Kidney (tissue), 14 donors: ENCODE results near the gene RPTOR. TPM values are rescaled to one million over a fixed set of nuclear protein-coding genes. Genes with fewer than 3 reads are reported as not detected.
A peak's percentile ranks its signal among the peaks of the same experiment; 100 is the strongest.

Source experiments
- DNase-seq, 5 donors: peaks; one replicate each; pipeline ENCODE4 v3.0.0-alpha.2; 2013 to 2020
- FAIRE-seq: peaks from 2 replicates; lab custom pipeline; 2012; peaks lifted over from hg19 to GRCh38; lab: Jason Lieb, UNC
- H3K27ac ChIP-seq, 2 donors: one replicate each; pipeline ENCODE4 v1.7.0; 2013; ENCODE audit warnings: low read depth in 2 of 2, low read length in 2 of 2, inconsistent platforms in 1 of 2
- H3K27me3 ChIP-seq: one replicate; pipeline ENCODE4 v1.7.1; 2013; ENCODE audit warnings: low read length, inconsistent platforms; ENCODE audit not compliant: control insufficient read depth, insufficient read depth
- H3K36me3 ChIP-seq, 3 donors: one replicate each; pipeline versions ENCODE4 v1.7.0 to v1.7.1; 2013; ENCODE audit warnings: low read length in 3 of 3, control low read depth in 1 of 3, inconsistent platforms in 1 of 3; ENCODE audit not compliant: insufficient read depth in 3 of 3, control insufficient read depth in 2 of 3
- H3K4me1 ChIP-seq, 3 donors: one replicate each; pipeline versions ENCODE4 v1.7.0 to v1.7.1; 2013; ENCODE audit warnings: low read length in 3 of 3, inconsistent platforms in 1 of 3, low read depth in 1 of 3; ENCODE audit not compliant: control insufficient read depth in 2 of 3, insufficient read depth in 2 of 3
- H3K4me3 ChIP-seq, 3 donors: one replicate each; pipeline versions ENCODE4 v1.7.0 to v1.8.1; 2013; ENCODE audit warnings: low read length in 3 of 3, control low read depth in 1 of 3, inconsistent platforms in 1 of 3
- H3K9ac ChIP-seq, 3 donors: one replicate each; pipeline versions ENCODE4 v1.7.0 to v1.7.1; 2013; ENCODE audit warnings: low read length in 3 of 3, control low read depth in 1 of 3, inconsistent platforms in 1 of 3
- H3K9me3 ChIP-seq, 3 donors: one replicate each; pipeline versions ENCODE4 v1.7.0 to v1.7.1; 2013; ENCODE audit warnings: low read length in 3 of 3, control low read depth in 1 of 3, inconsistent platforms in 1 of 3; ENCODE audit not compliant: control insufficient read depth in 2 of 3, insufficient read depth in 1 of 3
- CTCF ChIP-seq: IDR thresholded peaks from 3 replicates; pipeline ENCODE4 v1.5.1; 2012; ENCODE audit warnings: mild to moderate bottlenecking, moderate library complexity, borderline replicate concordance; ENCODE audit not compliant: insufficient read depth; ENCODE audit errors: extremely low read depth
- intact Hi-C: fragments of 100-400 bp; cut with DNase I; formaldehyde crosslinking; loops from one replicate; pipeline ENCODE4 v1.11.1; 2022
- polyA plus RNA-seq: library from polyadenylated mRNA; stranded (reverse); fragments of 350-450 nt; fragmentation: Illumina TruSeq; extraction: RNeasy Lipid Tissue Mini Kit (QIAGEN cat#74804); gene quantifications from one replicate; pipeline ENCODE4 v1.2.3, GENCODE V29; 2014; ENCODE audit warnings: low read depth, low replicate concordance; ENCODE audit not compliant: insufficient read depth
- total RNA-seq: library from RNA; stranded (reverse); fragmentation: NEBNext Ultra II Directional; extraction: Animal tissue kit (Norgen Biotek cat#: 25700); gene quantifications from one replicate; pipeline ENCODE4 v1.2.1, GENCODE V29; 2021
- donor health status: control.
- donor health status: control.
- donor health status: control.
- donor health status: control.
- donor health status: control.
- donor health status: DM: yes; HTN: yes; CAD: no.
- donor health status: Normal renal cell carcinoma (clear cell type).

Gene RPTOR
- total and polyA plus RNA-seq, 2 donors from 2014 or later, result 5.5 to 37.6 TPM

GRCh38 chr17:80758481-80759376, 214.1 kb downstream of the RPTOR start:
- Histone ChIP-seq H3K27me3 (no peaks in the 10 kb centered on the region), H3K36me3 (peaks cover 0 to 4% (median 0%) of the 10 kb centered on the region in 3 donors), H3K27ac (no peak overlapping the region), H3K4me1 (peaks cover 0 to 5% (median 0%) of the 10 kb centered on the region in 3 donors), H3K4me3 (no peak overlapping the region), H3K9me3 (no peaks in the 10 kb centered on the region), H3K9ac (no peak overlapping the region)
- intact Hi-C loops, result no loop called here
- DNase-seq (peak in 1 of 5 donors; percentile 20), FAIRE-seq (no peak)
- TF ChIP-seq CTCF, result no peak

- peak in 2 of 5 donors; percentile 4 to 22 for DNase-seq
- Histone ChIP-seq H3K27me3 (no peaks in the 10 kb centered on the region), H3K4me3 (no peak overlapping the region), H3K4me1 (peaks cover 0 to 5% (median 0%) of the 10 kb centered on the region in 3 donors), H3K9me3 (no peaks in the 10 kb centered on the region), H3K27ac (no peak overlapping the region), H3K36me3 (peaks cover 0 to 4% (median 0%) of the 10 kb centered on the region in 3 donors), H3K9ac (no peak overlapping the region)
- intact Hi-C loops, result no loop called here
- TF ChIP-seq CTCF, result no peak
- no peak for FAIRE-seq
Measured at GRCh38 chr17:80759377-80759673, 214.7 kb downstream of the RPTOR start.

GRCh38 chr17:80760511-80760911, 215.9 kb downstream of the RPTOR start:
- TF ChIP-seq CTCF, result no peak
- H3K4me3 ChIP-seq, result no peak overlapping the region
- peaks cover 0 to 5% (median 0%) of the 10 kb centered on the region in 3 donors for H3K4me1 ChIP-seq
- intact Hi-C loops, result no loop called here
- H3K9ac ChIP-seq, result no peak overlapping the region
- FAIRE-seq, result no peak
- no peaks in the 10 kb centered on the region for H3K27me3 ChIP-seq
- H3K9me3 ChIP-seq, result no peaks in the 10 kb centered on the region
- no peaks in the 10 kb centered on the region for H3K36me3 ChIP-seq
- peak in 1 of 5 donors; percentile 32 for DNase-seq
- no peak overlapping the region for H3K27ac ChIP-seq
